ENCODE measurements around the gene MACF1. TPM values are rescaled to one million over a fixed set of nuclear protein-coding genes. Genes with fewer than 3 reads are reported as not detected.

The MACF1 gene
- total RNA-seq, 2 experiments from 2014 or later, result 248 to 252 TPM

DNA sequence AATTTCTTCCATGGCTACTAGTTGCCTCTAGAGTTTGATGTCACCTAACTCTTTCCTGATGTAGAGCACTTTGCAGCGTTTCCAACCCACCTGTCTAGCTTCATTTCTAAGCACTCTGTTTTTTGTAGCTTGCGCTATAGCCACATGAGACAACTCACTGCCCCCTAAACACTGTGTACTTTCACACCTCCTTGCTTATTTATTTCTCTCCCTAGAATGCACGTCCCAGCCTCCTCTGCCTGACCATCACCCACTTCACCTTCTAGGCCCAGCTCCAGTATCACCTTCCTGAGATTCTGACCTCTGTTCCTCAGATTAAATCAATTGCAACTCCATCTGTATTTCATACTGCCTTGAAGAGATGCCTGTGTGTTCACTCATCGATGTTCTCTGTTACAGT is 32.5 kb downstream of the MACF1 start:
- CTCF ChIA-PET, result interaction anchor here (3.0 to 5.2 kb wide), 3 partner anchors 21 to 53 kb away, joined by 10 to 30 read pairs (median 13); no protein-coding TSS in a partner anchor
- Mint-ChIP-seq H3K4me3 (no peak overlapping the region), H3K9me3 (no peaks in the 10 kb centered on the region), H3K27me3 (no peaks in the 10 kb centered on the region), H3K36me3 (ENCODE audit: low read depth) (peaks cover 65% of the 10 kb centered on the region), H3K4me1 (ENCODE audit: low read depth) (peaks cover 51% of the 10 kb centered on the region), H3K27ac (peak overlapping the region; percentile 65)
- peak overlapping the region in 1 of 2 donors; percentile 22 for H3K27ac ChIP-seq (ENCODE audit: low read depth in 1 of 2, low read length in 2 of 2)
- peaks cover 60% of the 10 kb centered on the region for H3K36me3 ChIP-seq (ENCODE audit: insufficient read depth, low read length)
- POLR2A ChIA-PET, result interaction anchor here (1.0 to 1.3 kb wide), 2 partner anchors 21 to 53 kb away, joined by 3 to 9 read pairs; no protein-coding TSS in a partner anchor
- no peak overlapping the region for H3K4me3 ChIP-seq (ENCODE audit: low read length)
- H3K4me1 ChIP-seq (ENCODE audit: insufficient read depth, low read length), result peaks cover 22% of the 10 kb centered on the region
- TF ChIP-seq, protein P1, sequence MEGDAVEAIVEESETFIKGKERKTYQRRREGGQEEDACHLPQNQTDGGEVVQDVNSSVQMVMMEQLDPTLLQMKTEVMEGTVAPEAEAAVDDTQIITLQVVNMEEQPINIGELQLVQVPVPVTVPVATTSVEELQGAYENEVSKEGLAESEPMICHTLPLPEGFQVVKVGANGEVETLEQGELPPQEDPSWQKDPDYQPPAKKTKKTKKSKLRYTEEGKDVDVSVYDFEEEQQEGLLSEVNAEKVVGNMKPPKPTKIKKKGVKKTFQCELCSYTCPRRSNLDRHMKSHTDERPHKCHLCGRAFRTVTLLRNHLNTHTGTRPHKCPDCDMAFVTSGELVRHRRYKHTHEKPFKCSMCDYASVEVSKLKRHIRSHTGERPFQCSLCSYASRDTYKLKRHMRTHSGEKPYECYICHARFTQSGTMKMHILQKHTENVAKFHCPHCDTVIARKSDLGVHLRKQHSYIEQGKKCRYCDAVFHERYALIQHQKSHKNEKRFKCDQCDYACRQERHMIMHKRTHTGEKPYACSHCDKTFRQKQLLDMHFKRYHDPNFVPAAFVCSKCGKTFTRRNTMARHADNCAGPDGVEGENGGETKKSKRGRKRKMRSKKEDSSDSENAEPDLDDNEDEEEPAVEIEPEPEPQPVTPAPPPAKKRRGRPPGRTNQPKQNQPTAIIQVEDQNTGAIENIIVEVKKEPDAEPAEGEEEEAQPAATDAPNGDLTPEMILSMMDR (IDR thresholded peaks at IDR 0.05), result no peak
- DNase-seq (no peak), ATAC-seq (ENCODE audit: poor library complexity) (no peak)
- H3K27me3 ChIP-seq (ENCODE audit: control insufficient read depth in 1 of 2, insufficient read depth in 2 of 2, low read length in 2 of 2), result no peaks in the 10 kb centered on the region
- intact Hi-C loops (cut with DNase I, micrococcal nuclease), result no loop called here
- no peaks in the 10 kb centered on the region for H3K9me3 ChIP-seq (ENCODE audit: control insufficient read depth in 1 of 2, insufficient read depth in 1 of 2, low read length in 2 of 2)

DNA sequence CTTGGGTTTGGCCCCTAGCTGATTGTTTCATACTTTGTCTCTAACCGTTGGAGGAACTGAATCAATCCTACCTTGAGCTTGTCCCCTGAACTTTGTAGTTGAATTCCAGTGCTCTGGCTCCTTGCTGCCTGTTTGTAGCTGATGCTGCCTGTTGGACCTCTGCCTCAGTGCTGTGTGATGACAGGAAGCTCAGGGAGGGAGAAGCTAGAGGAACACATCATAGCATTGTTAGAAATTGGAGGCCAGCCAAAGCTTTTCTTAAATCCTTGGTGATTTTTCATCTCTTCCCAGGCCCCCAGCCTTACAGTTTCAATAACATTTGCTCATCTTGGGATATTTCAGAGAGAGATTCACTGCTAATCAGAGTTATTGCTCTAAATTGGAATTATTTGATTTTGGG is 34.0 kb downstream of the MACF1 start:
- TF ChIP-seq, protein P1 (IDR thresholded peaks at IDR 0.05), result no peak
- peaks cover 50% of the 10 kb centered on the region for H3K36me3 ChIP-seq (ENCODE audit: insufficient read depth, low read length)

DNA sequence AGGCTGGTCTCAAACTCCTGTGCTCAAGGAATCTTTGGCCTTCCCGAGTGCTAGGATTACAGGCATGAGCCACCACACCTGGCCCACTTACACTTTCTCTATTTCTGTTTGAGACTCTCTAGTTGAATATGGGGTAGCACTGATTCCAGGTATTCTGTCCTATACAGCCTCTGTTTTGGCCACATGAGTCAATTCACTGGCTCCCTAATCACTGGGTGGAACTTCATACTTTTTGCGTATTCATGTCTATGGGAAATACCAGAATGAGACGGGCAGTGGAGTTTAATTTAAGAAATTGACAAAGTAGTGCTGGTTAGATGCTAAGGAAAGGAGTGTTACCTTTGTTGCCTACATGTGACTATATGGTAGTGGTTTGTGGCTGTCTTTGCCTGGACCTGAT is 35.5 kb downstream of the MACF1 start:
- H3K36me3 Mint-ChIP-seq (ENCODE audit: low read depth), result peaks cover 60% of the 10 kb centered on the region

More for the DNA sequence above, 34.0 kb downstream of the MACF1 start:
- H3K27ac Mint-ChIP-seq, result peak overlapping the region; percentile 75
- POLR2A ChIA-PET, result interaction anchor here (0.7 to 2.1 kb wide), 7 partner anchors 8 to 46 kb away, joined by 3 to 11 read pairs (median 5); partner anchors contain the start of gene MACF1
- H3K27ac ChIP-seq (ENCODE audit: low read depth in 1 of 2, low read length in 2 of 2), result no peak overlapping the region
- DNase-seq, result no peak
- H3K4me3 Mint-ChIP-seq, result no peak overlapping the region
- no peak overlapping the region for H3K4me3 ChIP-seq (ENCODE audit: low read length)
- CTCF ChIA-PET, result interaction anchor here (1.3 to 5.2 kb wide), 4 partner anchors 20 to 55 kb away, joined by 4 to 30 read pairs (median 12); no protein-coding TSS in a partner anchor
- H3K9me3 Mint-ChIP-seq, result no peaks in the 10 kb centered on the region
- no peaks in the 10 kb centered on the region for H3K9me3 ChIP-seq (ENCODE audit: control insufficient read depth in 1 of 2, insufficient read depth in 1 of 2, low read length in 2 of 2)
- peaks cover 22% of the 10 kb centered on the region for H3K4me1 ChIP-seq (ENCODE audit: insufficient read depth, low read length)
- H3K27me3 ChIP-seq (ENCODE audit: control insufficient read depth in 1 of 2, insufficient read depth in 2 of 2, low read length in 2 of 2), result no peaks in the 10 kb centered on the region
- H3K27me3 Mint-ChIP-seq, result no peaks in the 10 kb centered on the region
- no peak for ATAC-seq (ENCODE audit: poor library complexity)
- H3K36me3 Mint-ChIP-seq (ENCODE audit: low read depth), result peaks cover 57% of the 10 kb centered on the region
- H3K4me1 Mint-ChIP-seq (ENCODE audit: low read depth), result peaks cover 54% of the 10 kb centered on the region
- intact Hi-C loops (cut with DNase I, micrococcal nuclease), result no loop called here

More for the DNA sequence above, 35.5 kb downstream of the MACF1 start:
- DNase-seq (no peak), ATAC-seq (ENCODE audit: poor library complexity) (no peak)
- POLR2A ChIA-PET, result interaction anchor here (1.1 kb wide), 1 partner anchor 9 kb away, joined by 3 read pairs; no protein-coding TSS in a partner anchor
- no peaks in the 10 kb centered on the region for H3K27me3 Mint-ChIP-seq
- peaks cover 57% of the 10 kb centered on the region for H3K4me1 Mint-ChIP-seq (ENCODE audit: low read depth)
- intact Hi-C loops (cut with DNase I, micrococcal nuclease), result no loop called here
- H3K27me3 ChIP-seq (ENCODE audit: control insufficient read depth in 1 of 2, insufficient read depth in 2 of 2, low read length in 2 of 2), result no peaks in the 10 kb centered on the region
- peak overlapping the region; percentile 75 for H3K27ac Mint-ChIP-seq
- H3K36me3 ChIP-seq (ENCODE audit: insufficient read depth, low read length), result peaks cover 50% of the 10 kb centered on the region
- H3K27ac ChIP-seq (ENCODE audit: low read depth in 1 of 2, low read length in 2 of 2), result no peak overlapping the region
- H3K4me3 Mint-ChIP-seq, result no peak overlapping the region
- CTCF ChIA-PET, result interaction anchor here (1.5 to 5.2 kb wide), 3 partner anchors 35 to 56 kb away, joined by 3 to 30 read pairs (median 4); partner anchors contain the start of gene MACF1
- peaks cover 22% of the 10 kb centered on the region for H3K4me1 ChIP-seq (ENCODE audit: insufficient read depth, low read length)
- H3K9me3 Mint-ChIP-seq, result no peaks in the 10 kb centered on the region
- TF ChIP-seq, protein P1 (IDR thresholded peaks at IDR 0.05), result no peak
- H3K4me3 ChIP-seq (ENCODE audit: low read length), result no peak overlapping the region
- H3K9me3 ChIP-seq (ENCODE audit: control insufficient read depth in 1 of 2, insufficient read depth in 1 of 2, low read length in 2 of 2), result no peaks in the 10 kb centered on the region
